PC-3 (cell line): ENCODE measurements around the gene PHGDH.
"Not testable (repeated sequence)": the region's sequence is repeated elsewhere in the genome, so short reads cannot be mapped to it uniquely, and the experiment has no call there.

Experiments
- CTCF ChIP-seq: fragments of 300-600 bp; sonication (generic); conservative IDR thresholded peaks from 2 replicates; pipeline ENCODE4 v1.5.1; 2017; ENCODE audit warnings: antibody characterized with exemption, low read depth, mild to moderate bottlenecking, low read length
- EZH2 ChIP-seq: fragments of 300-600 bp; sonication (generic); IDR thresholded peaks from one replicate; pipeline ENCODE4 v1.6.1; 2017; ENCODE audit warnings: antibody characterized with exemption, mild to moderate bottlenecking, low read length; ENCODE audit not compliant: unreplicated experiment
- EZH2phosphoT487 ChIP-seq: fragments of 300-600 bp; sonication (generic); IDR thresholded peaks from 2 replicates; pipeline ENCODE4 v1.6.1; 2018; ENCODE audit warnings: mild to moderate bottlenecking, antibody characterized with exemption, low read length, borderline replicate concordance

- TF ChIP-seq EZH2phosphoT487, CTCF, EZH2: not testable (repeated sequence)
Observed at GRCh38 chr1:119696863-119697262, 14.9 kb upstream of the PHGDH start.
